HG03045 (cell line): ENCODE data around the gene TGFBI.

Experiments used
- ATAC-seq: cut with Tn5 transposase; IDR thresholded peaks from one replicate; pipeline ENCODE4 v1.9.1; 2021; ENCODE audit warnings: mild to moderate bottlenecking, moderate library complexity; ENCODE audit not compliant: unreplicated experiment

The TGFBI gene

DNA sequence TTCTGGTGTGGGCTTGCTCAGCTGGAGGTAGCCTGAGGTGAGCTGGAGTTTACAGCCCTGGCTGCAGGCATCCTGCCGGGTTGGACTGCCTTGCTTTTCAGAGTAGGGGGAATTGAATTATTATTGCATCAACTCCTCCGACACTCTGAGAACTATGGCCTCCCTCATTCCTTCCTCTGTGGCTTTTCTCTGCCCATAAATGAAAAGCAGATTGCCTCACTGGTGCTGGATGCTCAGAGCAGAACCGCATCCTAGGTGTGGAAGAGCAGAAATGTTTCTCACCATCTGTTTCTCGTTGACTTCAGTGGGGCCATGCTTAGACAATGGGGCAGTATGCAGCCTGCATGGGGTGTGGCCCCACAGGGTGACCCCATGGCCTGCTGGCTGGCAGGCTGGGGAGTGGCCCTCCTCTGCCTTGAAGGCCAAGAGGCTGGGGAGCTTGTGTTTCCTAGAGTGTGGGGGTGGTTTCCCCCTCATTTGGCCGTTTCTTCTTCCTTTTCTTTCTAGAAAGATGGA, 27.3 kb upstream of the TGFBI start:
- ATAC-seq, result no peak

DNA sequence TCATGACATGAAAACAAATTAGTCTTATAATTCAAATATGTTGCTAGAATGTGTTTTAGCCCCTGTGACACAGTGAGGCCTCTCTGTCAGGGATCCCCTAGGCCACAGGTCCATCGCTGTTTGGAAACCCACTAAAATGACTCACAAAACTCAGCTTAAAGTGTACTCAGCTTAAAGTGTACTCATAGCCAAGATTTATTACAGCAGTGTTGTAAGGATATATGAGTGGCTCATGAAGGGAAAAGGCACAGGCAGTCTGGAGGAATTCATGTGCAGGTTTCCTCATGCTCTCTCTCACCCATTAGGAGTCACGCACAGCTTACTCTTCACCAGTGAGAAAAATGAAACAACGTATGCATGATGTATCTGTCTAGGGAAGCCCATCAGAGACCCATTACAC, 24.4 kb upstream of the TGFBI start:
- ATAC-seq, result no peak

DNA sequence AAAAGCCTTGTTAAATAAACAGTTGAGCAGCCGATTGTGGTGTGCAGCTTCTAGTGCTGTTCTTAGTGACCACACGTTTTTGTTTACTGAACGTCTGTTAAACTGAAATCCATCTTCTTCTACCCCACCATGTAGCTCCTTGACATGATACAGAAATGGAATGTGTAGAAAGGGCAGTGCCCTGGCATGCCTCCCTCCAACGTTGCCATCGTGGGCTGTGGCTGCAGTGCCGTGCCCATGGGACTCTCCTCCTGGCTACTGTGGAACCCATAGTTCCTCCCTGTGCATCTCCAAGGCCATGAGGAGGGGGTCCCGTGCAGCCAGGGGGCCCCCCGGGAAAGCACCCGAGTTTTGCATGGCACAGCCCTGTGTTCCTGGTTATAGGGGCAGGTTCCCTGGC, 23.3 kb upstream of the TGFBI start:
- ATAC-seq, result no peak

DNA sequence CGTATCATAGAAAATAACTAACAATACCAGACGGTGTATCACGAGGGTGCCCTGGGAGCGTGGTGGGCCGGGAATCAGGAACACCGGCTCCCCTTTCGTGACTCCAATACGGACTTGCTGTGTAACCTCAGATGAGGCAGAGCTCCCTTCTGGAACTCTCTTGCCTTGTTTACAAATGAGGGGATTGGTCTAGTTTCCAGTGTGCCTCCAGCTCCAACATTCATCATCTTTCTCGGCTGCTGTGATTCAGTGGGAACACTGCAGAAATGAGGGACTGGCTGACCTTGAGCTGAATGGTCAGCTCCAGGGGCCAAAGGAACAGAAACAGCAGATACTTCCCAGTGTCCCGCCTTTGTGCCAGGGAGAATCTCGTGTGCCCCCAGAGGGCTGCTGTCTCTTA, 22.6 kb upstream of the TGFBI start:
- ATAC-seq, result no peak

DNA sequence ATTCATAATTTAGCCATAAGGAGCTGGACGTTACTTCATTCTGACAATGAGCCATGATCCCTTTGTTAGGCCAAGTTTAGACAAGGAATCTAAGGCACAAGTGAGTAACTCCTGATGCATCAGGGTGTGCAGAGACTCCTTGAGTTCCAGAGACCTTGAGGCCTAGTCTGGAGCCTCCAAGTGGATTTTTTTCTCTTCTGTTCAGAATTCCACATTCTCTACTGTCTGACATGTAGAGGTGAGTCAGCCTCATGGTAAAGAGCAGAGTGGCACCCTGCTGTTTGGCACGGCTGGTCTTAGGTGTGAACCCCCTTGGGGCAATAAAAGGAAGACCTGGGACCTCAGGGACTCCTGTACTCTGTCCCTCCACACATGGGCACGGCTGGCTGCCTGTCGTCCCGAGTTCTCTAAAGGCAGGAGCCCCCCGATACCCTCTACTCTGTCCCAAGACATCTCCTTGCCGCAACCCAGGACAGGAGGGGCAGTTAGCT, 22.0 kb upstream of the TGFBI start:
- no peak for ATAC-seq

DNA sequence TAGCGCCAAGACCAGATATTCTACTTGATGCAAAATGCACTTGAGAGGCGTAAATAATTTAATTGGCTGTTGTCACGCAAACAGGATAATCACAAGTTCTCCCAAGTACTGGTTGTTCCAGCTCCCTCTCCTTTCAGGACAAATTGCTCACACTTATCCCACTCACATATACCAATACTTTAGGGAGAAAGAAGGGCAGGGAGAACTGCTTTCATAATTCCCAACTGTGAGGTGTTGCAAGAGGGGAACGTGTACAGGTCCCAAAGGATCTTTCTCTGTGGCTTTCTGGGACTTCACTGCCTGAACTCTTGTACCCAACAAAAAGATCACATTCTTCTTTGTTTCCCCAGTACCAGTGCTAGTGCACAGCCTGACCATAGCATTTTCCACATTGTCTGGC, 21.5 kb upstream of the TGFBI start:
- ATAC-seq, result no peak

DNA sequence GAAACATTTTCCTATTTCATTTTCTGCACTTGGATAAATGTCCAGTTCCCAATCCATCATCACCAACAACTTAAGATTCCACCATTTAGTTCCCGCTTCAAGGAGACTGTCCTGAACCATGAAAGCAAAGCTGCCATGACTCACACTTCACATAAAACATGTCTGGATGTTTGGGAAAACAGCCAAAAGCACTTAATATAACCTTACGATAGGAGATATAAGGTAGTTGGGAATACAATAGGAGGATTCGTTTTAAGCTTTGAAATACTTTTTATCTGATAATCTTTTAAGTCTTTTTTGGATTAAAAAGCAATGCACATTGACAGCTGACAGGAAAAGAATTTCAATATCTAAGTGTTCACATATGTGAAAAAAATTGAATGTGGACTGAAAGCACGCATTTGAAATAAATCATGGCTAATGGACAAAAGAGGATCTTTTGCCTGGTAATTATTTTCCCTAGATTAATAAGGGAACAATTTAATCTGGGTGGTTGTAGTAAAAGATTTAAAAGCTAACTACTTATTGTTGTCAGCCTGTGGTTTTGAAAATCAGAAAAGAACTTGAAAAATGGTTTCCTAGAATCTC, 17.3 kb upstream of the TGFBI start:
- ATAC-seq, result no peak

DNA sequence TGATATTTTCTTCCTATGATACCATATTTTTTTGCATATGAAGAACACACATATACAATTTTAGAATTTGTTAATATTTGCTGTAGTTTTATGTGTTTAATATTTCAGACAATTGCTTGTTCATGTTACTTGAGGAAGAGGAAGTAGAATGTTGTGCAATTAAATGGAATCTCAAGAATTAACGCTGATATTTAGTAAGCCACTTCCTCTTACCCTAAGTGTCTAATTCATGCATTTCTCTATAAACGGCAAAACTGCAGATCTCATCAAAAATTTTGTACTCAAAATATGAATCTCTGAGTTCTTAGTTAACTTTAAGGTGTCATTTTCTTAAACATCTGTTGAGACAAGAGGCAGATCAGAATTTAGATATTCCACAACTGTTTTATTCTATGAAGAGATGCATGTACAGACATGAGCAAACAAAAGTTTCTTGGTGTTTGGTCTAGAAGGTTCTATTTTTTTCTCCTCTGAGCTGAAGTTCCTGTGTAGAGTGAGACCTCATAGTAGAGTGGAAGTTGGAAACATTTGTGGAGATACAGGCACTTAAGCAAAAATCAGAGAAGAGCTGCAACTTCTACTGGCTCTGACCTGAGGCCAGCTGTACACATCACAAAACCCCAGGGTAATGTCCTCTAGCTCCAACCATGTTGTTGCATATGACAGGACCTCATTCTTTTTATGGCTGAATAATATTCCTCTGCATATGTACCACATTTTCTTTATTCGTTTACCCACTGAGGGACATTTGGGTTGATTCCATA, 16.6 kb upstream of the TGFBI start:
- no peak for ATAC-seq

DNA sequence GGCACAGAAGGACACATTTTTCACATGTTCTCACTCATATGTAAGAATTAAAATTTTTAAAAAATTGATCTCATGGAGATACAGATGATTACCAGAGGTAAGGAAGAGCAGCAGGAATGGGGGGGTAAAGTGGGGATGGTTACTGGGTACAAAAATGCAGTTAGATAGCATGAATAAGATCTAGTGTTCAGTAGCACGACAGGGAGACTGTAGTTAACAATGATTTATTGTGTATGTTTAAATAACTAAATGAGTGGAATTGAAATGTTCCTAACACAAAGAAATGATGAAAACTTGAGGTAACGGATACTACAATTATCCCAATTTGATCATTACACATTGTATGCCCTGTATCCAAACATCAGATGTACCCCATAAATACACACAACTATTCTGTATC, 15.2 kb upstream of the TGFBI start:
- ATAC-seq, result no peak

DNA sequence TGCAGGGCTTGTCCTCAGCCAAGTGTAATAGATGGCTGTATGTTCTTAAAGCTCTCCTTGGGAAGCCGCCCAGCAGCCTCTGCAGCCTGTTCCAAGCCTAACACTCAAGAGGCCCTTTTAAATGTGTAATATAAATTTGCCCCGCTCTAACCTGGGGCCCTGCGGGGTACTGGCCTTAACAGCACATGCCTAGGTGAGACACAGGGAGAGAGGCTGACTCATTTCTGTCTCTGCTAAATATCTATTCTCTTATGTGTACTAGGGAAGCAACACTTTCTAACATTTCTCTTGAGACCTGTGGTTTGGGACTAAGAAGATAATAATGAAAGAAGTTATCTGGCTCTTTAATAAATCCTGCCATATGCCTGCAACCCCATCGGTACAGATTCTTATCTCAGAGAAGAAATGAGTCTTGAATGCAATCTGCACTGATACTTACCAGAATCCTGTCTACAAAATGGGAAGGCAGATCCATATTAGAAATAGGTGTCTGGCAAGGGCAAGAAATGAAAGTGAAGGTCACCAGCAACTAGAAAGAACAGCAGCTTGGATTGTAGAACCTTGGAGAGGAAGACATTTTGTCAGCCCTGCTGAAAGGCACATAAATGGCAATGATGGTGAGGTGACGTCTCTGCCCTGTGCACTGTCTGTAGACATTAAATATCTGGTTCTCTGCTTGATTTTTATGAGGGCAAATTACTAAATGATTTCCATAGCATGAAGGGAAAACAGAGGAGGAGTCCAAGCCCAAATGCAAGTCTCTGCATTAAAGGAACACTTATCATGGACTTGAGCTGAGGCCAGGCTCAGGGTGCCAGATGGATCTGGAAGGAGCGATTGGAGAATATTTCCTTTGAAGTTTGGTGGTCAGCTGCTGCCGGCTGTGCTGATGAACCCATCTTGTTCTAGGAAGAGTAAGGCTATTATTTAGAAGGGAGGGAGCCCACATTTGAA, 14.5 kb upstream of the TGFBI start:
- no peak for ATAC-seq

DNA sequence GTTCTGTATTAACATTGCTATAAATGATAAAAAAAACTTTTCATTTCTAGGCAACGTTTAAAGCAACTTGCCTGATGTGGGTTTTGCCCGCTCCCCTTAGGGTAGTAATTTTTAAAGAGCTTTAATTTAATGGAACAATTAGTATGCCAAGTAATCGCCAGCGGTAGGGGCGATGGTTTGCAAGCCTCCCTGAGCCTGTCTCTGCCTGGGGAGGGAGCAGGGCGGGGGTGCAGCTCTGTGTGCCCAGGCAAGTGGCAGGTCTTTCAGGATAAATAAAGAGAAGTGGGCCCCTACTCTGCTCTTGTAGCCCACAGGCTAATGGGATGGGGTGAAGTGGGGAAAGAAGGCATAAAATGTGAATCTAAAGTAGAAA, 13.8 kb upstream of the TGFBI start:
- ATAC-seq, result no peak

DNA sequence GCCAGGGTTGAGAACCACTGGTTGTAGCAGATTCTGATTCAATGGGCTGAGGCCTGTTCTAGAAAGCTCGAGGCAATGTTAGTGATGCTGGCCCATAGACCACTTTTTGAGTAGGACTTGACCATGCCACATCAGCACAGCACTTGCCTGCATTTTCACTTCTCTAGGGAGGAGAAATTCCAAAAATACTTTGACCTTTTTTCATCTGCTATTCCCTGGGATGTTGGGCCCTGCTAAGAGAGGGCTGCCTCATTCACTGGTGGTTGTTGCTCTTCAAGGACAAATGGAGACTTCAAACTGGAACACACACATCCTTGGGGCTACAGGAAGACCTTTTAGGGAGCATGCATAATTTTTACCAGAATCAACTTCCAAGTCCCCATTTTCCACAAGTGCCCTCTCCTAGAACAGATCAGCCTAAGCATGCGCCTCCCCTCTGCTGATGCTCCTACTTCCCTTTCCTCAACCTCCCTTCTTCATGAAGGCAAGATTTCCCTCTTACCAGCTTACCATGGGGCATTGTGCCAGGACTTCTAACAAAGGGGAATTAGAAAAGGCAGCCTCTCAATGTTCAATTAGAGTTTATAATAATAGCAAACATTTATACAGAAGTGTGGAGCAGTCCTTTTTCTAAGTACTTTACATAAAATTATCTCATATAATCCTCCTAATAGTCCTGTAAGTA, 12.7 kb upstream of the TGFBI start:
- ATAC-seq, result no peak

DNA sequence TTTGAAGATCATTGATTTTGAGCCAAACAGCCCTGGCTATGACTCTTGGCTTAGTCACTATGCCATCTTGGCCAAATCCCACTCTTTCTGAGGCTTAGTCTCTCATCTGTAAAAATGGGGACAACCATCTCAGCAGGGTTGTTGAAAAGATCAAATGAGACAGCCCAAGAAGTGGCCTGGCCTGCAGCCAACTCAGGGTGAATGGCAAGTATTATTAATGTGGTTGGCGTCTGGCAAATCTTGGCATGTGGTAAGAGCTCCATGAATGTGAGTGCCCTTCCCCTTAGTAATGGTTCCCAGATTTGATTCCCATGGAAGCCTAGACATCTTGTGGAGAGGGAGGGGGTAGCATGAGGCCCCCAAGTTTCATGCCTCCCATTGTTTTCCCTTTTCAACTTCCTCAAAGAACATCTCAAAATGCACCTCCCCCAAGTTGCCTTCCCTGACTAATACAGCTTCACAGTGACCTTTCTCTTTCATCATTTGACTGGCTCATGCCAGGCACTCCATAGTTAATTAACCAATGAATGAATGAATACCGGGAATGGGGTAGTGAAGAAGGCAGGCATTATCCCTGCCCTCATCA, 11.8 kb upstream of the TGFBI start:
- no peak for ATAC-seq

DNA sequence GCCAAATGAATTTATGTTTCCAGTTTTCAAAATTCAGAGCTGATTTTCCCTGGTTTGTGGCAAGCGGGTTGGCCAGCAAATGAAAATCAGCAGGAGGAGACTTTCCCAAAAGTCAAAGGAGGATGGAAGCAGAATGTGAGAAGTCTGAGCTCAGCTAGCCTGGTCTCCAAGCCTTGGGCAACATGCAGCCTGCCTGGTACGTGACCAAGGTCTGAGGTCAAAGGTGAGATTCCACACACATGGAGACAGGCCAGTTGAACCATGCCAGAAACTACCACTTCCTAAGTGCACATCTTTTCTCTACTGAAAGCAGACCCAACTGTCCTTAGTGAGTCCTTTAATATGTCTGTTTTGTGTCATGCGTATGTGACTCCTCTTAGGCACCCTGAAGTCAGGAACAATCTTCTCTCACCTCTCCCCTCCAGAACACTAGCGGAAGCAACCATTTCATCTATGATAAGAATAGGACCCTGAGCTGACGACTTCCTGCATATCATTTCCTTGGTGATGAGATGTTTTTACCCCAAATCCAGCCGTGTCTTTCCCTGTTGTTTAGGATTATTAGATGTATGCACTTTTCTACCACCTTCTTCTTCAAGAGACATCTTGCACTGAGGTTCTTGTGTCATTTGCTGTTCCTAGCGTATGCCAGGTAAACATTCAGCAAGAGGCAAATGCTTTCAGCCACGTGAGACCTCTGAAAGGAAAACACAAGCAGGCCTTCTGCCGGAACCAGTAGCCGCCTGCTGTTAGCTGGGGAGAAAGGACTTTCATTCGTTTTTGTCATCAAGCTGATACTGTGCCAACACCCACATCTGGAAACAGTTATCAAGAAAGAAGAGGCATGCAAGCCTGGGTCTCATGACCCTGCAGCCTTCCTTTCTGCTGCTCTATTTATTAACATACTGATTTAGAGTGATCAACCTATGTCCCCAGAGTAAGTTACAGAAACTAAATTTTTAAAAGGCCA, 9.7 kb upstream of the TGFBI start:
- ATAC-seq, result no peak

DNA sequence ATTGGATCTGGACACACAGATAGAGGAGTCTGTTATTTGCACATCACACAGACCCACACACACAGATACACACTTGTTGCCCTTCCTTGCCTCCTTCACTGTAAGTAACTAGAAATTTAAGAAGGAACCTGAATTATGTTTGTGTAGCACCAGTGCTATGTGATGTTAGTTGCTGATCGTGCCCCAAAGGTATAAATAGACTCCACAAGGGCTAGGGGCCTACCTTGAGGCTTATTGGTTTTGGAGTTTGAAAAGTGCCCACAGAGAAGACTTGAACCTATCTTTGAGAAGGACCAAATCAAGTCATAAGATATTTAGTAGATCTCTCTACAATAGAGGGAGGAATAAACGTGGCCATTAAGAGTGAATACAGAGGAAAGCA, 8.8 kb upstream of the TGFBI start:
- no peak for ATAC-seq

DNA sequence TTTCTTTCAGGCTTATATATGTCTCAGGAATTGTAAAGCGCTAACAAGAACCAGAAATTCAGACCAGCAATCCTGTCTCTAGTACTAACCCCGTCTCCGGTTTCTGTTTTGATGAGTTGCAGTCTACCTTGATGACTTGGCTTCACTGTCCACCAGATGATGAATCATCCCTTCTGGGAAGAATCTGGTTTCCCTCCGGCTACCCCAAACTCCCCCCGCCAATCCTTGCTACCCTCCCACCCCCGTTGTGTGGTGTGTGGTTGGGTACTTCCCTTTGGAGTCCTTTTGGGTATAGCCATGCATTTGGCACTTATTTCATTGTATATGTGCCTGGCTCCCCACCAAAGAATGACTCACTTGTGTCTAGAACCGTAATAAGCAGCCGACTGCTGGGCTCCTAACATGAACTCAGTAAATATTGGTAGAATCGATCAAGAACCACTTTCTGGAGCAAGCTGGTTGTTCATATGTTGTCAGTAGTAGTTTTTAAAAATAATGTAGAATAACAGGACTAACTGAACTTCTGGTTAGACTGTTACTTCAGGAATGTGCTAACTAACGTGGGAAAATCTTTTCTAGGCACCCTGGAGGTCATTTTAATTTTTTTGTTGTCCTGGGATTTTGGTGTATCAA, 8.3 kb upstream of the TGFBI start:
- no peak for ATAC-seq

DNA sequence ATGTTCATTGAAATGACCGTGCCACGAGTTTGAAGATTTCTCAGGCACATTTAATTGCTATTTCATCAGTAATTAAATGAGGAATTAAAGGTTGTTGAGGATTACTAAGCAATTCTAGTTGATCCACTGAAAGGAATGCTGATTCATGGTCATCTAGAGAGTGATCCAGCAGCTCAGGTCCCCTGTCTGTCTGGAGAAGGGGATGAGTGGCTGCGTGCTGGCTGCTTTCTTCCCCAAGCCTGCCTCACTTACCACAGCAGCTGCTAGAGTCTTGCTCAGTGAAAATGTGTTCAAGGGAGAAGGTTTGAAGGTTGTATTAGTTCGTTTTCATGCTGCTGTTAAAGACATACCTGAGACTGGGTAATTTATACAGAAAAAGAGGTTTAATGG, 7.8 kb upstream of the TGFBI start:
- no peak for ATAC-seq

DNA sequence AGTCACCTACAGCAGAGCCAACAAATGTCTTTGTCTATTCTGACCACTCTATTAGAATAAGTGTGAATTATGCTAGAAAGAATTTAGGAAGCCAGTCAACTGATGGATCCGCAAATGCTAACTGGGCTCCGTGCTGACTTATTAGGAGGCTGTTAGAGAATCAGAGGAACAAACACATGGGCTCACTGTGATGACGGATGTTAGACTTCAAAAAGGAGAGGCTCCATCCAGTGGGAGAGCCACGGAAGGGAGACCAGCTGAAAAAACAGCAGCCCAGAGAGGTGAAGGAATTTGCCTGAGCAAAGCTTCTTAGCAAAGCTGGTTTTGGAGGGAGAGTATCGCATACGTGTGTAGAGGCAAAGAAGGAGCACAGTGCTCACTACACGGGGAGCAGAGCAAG, 5.8 kb upstream of the TGFBI start:
- no peak for ATAC-seq

DNA sequence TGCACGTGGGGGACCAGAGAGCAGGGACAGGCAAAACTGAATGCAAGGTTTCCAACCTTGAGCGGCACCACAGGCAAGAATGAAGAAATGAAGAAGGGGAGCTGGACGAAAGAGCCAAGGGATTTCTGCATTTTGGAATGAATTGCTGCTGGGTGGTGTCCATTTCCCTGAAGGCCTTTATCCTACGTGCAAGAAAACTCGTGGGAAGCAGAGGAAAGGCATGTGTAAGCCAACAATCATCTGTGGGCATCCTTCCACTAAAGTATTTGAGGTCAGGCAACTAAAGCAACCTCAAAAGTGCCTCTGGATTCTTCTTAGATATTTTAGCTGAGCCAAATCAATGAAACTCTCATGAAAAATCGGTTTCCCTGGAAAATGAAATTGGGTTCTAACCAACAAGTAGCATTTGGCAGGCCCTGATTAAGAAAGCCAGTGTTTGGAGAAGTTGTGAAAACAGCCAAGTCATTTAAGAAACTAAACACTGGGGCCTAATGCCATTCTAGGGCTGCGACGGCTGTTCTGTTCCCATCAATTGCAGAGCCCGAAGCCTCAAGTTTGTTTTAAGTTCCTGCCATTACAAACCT, 4.7 kb upstream of the TGFBI start:
- ATAC-seq, result no peak
